ENCODE results near the gene COL8A2.
"Not testable (repeated sequence)": the region's sequence is repeated elsewhere in the genome, so short reads cannot be mapped to it uniquely, and the experiment has no call there.

COL8A2 gene

DNA sequence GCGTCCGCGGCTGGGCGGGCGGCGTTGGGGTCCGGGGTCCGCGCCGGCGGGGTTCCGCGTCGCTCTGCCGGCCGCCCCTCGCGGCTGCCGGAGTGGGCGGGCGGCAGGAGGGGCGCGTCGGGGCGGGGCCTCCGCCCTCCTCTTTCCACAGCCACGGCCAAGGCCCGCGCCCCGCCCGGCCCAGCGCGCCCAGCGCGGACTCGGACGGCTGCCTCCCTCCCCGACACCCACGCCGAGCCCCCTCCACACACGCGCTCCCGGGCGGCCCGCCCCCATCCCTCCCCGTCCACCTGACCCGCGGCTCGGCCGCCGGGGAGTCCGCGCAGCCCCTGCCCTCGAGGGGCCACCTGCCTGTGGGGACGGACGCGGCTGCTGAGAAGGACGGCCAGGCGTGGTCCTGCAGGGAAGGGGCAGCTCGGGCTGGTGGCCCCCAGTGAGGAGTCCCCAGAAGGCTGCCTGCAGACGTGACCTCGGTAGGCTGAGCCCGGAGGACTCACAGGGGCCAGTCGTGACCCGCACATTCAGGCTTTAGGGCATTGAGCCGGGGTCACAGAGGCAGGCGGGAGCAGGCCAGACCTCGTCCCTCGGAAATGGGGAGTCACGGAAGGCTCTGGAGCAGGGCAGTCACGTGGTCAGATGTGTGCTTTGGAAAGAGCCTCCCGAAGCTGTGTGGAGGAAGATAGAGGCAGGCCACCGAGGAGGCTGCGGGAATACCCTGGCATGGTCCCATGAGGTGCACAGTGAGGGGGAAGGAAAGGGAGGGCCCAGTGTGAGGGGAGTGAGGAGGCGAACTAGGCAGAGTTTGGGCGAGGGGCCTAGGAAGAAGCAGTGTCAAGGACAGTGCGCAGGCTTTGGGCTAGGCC lies at the start of gene COL8A2:
Gene COL8A2, minus strand, starts transcription at position 94 of the 863 bp plus-strand sequence. CDS start 24,980 bp downstream, outside the sequence.
- no peak for DNase-seq

DNA sequence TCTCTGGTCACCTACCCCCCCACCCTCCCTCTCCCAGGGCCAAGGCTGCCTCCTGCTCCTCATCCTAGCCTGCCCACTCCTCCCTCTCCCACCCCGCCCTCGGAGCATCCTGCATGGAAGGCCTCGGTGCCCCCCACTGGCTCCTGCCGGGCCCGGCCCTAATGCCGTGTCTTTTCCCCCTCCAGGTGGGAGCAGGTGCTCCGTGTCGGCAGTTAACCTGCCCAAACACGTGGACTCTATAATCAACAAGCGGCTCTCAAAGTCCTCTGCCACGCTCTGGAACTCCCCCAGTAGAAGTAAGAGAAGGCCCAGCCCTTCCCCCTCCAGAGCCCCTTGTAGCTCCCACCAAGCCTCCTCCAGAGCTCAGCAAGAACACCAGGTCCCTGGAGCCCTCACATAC lies 49.7 kb upstream of the COL8A2 start:
- DNase-seq: no peak

DNA sequence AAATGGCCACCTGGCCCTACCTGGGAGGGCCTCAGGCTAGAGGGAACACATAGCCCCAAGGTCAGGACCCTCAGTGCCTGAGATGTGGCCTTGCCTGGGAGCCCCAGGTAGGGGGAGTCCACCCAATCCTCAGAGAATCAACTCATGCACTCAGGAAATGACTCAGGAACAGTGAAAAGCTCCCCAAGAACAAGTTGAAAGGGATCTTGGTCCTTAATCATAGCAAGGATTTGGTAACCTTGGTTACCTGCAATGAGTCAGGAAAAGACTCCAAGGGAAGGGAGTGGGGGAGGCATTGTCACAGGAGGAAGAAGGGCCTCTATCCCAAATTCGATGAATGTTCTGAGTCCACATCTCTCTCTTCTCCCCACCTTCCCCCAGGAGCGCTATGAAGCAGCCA lies 48.0 kb upstream of the COL8A2 start:
- DNase-seq: no peak

DNA sequence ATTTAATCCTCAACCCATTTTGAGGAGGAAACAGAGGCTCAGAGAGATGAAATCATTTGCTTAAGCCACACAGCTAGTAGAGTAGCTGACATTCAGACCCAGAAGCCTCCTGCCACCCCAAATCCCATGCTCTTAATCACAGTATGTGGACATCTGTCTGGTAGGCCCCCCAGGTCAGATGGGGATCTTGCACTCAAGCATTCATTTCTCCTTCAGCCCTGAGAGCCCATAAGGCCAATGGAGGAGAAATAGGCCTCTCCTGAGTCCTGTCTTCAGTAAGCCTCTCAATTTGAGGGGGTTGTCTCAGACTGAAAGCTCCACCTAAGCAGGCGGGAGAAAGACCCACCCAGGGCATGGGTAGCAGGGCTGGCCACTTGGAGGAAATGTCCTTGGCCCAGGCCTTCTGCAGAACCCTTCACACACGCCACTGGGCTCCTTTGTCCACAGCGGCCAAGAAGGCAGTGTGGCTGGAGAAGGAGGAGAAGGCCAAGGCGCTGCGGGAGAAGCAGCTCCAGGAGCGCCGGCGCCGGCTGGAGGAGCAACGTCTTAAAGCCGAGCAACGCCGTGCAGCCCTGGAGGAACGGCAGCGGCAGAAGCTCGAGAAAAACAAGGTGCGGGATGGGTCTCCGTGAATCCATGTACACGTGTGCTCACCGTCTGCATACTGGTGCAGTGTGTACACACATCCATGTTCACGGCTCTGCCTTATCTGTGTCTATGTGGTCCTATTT lies 47.2 kb upstream of the COL8A2 start:
- DNase-seq: no peak

DNA sequence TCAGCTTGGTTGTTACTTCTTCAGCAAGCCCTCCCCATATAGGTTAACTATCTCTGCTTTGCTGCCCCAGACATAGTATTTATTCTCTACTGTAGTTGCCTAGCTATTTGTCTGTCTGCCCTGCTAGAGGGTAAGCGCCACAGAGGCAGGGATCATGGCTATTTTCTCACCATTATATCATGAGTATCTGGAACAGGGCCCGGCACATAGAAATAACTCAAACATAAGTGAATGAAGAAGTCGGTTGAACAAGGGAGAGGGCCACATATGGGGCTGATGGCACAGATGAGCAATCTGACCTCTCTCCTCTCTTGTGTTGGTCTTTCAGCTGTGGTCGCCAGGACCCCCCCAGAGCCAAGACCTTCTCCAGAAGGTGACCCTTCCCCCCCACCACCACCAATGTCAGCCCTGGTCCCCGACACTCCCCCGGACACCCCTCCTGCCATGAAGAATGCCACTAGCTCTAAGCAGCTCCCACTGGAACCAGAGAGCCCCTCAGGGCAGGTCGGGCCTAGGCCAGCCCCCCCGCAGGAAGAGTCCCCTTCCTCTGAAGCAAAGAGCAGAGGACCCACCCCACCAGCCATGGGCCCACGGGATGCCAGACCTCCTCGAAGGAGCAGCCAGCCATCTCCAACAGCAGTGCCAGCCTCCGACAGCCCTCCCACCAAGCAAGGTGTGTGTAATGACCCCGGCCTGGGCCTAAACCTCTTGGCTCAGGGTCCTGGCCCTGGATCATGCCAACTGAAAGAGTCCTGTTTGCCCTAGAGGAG lies 45.8 kb upstream of the COL8A2 start:
- DNase-seq: no peak

DNA sequence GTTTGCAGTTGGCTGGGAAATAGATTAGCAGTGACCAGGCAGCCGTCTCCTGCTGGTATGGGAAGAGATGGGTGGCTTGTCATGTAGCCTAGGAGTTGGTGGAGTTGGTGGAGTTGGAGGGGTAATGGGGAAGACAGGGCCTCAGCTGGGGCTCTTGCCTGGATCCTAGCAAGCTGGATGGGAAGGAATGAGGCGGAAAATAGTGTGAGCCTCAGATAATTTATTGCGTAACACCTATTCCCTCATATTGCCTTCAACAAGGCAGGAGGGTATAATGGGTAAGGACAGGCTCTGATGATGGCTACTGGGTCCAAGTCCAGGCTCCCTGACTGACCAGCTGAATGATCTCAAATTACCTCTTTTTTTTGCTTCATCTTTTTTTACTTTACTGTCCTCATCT lies 43.5 kb upstream of the COL8A2 start:
- no peak for DNase-seq

DNA sequence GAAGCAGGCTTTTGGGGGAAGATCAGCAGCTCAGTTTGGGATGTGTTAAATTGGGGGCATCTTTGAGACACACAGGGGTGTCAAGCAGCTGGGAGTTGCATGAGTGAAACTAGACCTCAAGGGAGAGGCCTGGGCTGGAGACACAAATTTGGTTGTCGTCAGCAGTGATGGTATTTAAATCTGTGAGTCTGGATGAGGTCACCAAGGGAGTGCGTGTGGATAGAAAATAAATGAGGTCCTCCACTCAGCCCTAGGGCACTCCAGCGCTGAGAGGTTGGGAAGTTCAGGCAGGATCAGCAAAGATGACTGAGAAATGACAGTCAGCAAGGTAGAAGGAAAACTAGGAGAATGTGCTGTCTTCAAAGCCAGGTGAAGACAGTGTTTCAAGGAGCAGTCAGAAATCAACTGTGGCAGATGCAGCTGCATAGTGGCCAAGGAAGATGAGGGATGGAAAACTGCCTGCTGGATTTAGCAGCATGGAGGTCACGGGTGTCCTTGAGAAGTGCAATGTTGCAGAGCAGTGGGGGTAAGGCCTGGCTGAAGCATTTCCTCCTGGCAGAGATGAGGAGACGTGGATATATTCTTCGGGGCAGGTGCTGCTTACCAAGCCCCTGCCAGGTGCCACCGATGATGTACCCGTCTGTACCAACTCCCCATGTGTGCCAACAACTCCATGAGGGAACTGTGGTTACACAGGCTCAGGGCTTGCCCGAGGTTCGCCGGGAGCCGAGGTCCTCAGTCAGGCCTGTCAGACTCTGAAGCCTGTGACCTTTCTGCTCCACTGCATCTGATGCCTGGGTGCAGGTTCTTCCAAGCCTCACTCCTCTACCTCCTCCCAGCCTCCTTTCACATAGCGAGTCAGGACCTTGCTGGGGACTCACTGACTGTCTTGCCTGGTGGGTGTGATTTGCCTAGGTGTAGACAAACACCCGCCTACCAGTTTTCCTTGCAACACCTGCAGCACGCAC lies 42.2 kb upstream of the COL8A2 start:
- no peak for DNase-seq

DNA sequence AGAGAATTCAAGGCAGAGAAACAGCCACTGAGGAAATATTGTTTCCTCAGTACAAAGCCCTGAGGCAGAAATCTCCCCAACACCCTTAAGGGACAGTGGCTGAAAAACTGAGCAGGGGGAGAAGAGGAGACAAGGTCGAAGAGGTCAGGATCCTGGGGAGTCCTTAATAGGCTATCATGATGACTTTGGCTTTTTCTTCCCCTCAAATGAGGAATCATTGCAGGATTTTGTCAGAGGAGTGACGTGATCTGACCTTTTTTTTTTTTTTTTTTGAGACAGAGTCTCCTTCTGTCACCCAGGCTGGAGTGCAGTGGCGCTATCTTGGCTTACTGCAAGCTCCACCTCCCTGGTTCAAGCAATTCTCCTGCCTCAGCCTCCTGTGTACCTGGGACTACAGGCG lies 41.1 kb upstream of the COL8A2 start:
- DNase-seq: no peak

DNA sequence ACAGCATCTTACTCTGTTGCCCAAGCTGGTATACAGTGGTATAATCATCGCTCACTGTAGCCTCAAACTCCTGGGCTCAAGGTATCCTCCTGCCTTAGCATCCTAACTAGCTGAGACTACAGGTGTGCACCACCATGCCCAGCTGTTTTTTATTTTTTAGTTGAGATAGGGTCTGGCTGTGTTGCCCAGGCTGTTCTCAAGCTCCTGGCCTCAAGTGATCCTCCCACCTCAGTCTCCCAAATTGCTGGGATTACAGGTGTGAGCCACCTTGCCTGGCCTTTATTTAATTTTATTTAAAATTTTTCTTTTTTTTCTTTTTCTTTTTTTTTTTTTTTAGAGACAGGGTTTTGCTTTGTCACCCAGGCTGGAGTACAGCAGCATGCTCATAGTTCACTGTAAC lies 40.1 kb upstream of the COL8A2 start:
- no peak for DNase-seq

DNA sequence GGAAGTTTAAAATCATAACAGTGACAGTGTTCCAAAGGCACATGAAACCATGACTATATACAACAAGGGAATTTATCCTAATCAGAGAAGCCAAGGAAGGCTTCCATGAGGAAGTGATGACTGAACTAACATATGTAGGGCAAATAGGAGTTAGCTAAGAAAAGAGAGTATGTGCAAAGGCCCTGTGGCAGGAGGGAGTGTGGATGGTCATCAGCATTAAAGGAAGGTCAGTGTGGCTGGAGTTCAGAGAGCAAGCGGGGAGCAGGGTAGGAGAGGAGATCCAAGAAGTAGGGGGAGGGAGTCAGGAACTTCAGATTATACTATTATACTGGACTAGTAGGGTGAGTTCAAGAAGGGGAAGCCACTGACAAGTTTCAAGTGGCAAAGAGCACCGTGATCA lies 39.3 kb upstream of the COL8A2 start:
- DNase-seq: no peak

DNA sequence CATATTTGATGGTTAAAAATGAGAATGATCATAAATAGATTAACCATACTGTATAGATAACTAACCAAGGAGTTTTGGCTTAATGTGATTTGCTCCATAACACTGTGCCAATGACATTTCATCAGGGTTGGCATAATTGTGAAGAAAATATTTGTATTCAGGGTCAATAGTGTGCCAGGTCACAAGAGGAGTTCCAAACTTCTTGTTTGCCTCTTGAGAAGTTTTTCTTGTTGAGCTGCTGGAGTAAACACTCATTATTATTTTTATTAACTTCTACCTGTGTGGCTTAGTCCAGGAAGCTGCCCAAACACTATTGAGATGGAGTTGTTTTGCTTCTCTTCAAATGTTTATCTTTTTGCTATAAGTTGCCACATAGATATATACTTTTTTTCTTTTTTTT lies 38.4 kb upstream of the COL8A2 start:
- DNase-seq: no peak

DNA sequence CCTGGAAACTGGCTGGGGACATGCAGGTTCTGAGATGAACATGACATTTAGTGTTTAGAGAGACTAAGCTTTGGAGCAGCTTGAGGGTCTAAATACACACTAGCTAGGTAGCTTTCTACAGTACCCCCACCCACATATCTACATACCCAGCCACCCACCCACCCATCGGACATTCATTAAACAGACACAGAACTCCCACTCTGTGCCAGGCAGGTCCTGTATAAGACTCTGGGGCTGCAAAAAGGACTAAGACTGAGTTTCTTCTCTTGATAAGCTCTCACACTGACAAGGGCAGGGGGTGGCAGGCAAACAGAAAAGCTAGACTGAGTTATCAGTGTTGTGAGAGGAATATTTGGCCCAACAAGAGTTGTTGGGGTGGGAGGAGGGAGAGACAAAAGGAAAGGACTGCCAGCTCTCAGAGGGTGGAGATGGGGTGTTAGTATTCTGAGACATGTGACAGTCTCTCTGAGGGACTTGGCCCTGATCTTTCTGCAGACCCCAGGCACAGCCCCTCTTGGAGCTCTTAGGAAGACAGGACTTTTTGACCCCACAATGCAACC lies 37.7 kb upstream of the COL8A2 start:
- DNase-seq: no peak

DNA sequence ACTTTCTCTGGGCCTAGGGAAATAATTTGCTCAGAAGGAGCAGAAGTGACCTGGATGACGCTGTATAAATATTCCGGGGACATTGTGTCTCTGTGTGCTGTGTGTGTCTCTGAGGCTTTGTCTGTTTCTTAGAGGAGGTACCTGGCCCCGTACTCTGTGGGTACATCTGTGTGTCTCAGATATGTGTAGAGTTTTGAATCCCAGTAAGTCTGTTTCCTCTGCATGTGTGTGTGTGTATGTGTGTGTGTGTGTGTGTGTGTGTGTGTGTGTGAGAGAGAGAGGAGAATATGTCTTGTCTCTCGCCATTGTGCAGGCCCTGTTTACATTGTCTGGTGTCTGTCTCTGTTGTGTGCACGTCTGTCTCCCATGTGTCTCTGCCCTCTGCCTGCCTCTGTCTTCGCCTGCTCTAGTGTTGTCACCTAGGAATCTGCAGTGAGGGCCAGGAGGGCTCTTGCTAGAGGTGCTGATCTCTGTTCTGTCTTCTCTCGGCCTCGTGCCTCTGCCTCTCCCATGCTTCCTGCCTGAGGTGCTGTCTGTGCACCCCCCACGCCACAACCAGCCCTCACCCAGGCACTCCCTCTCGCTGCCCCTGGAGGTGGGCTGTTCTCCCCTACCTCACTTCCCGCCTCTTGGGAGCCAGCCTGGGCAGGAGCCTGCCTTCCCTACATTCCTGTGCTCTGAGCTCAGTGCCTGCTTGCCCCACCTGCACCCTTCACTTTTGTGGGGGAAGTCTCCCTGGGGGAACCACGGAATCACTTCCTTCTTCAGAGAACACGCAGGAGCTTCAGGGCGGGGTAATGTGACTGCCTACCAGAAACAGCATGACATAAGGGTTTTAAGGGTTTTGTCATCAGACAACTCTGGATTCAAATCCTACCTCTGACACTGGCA lies 36.9 kb upstream of the COL8A2 start:
- no peak for DNase-seq

DNA sequence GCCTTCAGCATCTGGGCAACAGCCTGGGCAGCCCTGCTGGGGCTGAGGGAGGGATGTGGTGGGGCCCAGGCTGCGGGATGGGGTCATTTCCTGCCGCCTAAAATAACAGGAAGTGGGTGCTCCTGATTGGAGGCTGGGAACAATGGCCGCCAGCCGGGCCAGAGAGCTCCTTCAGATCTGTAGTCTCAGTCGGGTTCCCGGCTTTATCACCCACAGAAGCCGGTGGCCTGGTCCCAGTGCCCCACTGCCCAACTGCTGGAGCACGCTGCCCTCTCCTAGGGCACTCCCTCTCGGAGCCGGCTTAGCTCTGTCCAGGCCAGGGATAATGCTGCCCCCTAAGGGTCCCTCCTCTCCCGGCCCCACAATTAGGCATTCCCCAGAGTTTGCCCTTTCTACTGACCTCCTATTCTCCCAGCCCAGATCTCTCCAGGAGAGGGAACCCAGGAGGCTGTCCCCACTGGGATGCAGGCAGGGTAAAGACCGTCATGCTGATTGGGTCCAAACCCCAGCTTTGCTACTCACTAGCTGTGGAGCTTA lies 36.0 kb upstream of the COL8A2 start:
- no peak for DNase-seq

DNA sequence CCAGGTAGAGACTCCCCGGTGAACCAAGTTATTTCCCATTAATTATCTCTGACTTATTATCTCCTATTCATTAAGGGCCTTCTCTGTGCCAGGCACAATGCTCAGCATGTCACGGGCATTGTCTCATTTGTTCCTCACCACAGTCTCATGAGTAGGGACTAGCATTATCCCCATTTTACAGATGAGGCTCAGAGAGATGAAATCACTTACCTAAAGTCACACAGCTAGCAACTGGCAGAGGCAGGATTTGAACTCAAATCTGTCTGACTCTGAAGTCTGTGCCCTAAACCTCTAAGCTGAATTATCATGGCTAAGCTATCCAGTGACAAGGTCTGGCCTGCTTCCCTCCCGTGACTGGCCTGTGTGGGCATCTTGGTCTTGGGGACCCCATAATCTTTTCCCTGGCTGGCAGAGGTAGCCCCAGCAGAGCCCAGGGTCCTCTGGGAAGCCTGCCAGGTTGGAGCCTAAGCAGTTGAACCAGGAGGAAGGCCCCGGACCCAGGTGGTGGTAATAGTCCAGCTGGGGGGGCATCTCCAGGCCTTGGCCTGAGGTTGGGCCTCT lies 35.4 kb upstream of the COL8A2 start:
- no peak for DNase-seq

DNA sequence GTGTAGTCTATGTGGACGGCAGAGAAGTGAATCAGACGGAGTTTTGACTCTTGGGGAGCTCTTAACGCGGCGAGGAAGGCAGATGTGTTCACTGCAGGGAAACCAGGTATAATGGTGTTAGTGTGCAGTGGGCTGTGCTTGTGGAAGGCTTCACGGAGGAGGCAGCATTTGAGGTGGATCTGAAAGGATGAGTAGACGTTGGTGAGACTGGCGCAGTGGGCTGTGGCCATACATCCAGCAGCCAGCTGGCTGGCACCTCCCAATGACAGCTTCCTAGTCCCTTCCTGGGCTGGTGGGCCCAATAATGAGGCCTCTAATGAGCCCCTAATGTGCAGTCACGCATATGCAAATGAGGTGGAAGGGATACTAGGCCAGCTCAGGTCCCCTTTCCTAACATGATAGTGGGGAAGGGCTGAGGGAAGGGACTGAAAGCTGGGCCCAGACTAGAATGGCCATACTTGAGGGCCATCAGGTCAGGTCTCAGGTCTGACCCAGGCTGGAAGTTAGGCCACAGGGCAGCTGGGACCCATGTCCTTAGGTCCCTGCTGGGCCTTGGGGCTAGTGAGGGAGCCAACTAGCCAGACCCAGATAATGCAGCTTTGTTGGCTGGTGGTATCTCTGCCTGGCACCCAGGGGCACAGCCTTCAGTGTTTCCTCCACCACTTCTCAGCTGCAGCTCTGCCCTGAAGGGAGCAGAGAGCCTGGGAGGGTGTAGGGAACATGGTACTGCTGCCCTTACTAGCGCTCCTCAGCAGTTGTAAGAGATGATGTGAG lies 34.8 kb upstream of the COL8A2 start:
- no peak for DNase-seq

DNA sequence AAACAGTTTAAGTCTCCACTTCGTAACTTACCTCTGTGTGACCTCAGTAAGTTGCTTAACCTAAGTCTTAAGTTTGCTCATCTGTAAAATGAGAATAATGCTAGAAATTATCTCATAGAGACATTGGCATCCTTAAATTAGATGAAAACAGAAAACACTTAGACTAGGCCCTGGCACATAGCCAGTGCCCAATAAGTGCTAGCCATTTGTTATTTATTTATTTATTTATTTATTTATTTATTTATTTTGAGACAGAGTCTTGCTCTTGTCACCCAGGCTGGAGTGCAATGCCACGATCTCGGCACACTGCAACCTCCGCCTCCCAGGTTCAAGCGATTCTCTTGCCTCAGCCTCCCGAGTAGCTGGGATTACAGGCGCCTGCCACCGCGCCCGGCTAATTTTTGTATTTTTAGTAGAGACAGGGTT lies 33.8 kb upstream of the COL8A2 start:
- not testable (repeated sequence) for DNase-seq

DNA sequence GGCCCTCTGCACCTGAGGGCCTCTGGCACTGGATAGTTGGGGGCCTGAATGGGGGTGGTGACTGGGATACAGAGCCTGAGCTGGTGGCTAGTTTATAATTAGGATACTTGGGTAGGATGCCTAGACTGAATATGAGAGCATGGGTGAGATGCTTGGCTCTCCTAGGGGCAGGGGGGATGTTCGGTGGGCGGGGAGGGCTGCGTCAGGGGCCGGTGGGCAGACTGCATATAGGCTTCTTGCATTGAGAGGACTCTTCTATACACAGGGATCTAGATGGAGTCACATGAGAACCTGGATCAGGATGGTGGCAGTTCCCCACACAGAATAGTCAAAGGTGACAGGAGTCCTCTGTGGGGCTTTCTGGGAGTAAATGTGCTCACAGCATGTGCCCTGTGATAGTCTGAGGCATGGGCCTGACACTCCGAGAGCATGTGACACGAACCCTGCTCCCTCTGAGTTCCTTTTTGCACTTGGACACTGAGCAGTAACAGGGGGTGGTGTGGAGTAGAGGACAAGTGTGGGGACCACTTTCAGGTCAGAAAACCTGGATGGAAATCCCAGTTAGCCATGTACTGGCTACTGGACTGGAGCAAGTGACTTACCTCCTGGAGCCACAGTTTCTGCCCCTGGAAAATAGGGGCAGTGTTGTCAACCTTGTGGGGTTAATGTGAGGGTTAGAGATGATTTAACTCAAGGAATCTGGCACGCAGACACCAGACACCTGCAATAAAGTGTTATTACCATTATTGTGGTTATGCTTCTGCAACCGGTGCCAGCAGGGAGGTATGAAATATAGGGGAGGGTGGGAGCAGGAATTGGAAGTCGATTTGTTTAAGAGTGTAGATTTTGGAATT lies 33.2 kb upstream of the COL8A2 start:
- no peak for DNase-seq
